Right cardiac atrium (tissue), 5 donors: Measurements from ENCODE around the gene EME2. TPM values are rescaled to one million over a fixed set of nuclear protein-coding genes. Genes with fewer than 3 reads are reported as not detected.

ENCODE experiments used
- ATAC-seq, 2 donors: fragments of 200-7000 bp; cut with Tn5 transposase; one replicate each; pipeline versions ENCODE4 v1.8.0 to v1.9.1; 2020; ENCODE audit warnings: moderate library complexity in 2 of 2, mild to moderate bottlenecking in 1 of 2
- DNase-seq, 3 donors: peaks; one replicate each; pipeline ENCODE4 v3.0.0-alpha.2; 2020
- H3K27ac ChIP-seq: one replicate; pipeline ENCODE4 v1.5.1; 2013; ENCODE audit warnings: mild to moderate bottlenecking, low read length, control low read depth, moderate library complexity
- H3K27me3 ChIP-seq: one replicate; pipeline ENCODE4 v1.6.1; 2013; ENCODE audit not compliant: control insufficient read depth, insufficient read depth
- H3K4me1 ChIP-seq: one replicate; pipeline ENCODE4 v1.6.1; 2013; ENCODE audit warnings: low read length; ENCODE audit not compliant: control insufficient read depth, insufficient read depth
- H3K4me3 ChIP-seq: one replicate; pipeline ENCODE4 v1.5.1; 2013; ENCODE audit warnings: low read length, control low read depth
- H3K9me3 ChIP-seq: one replicate; pipeline ENCODE4 v1.6.1; 2013; ENCODE audit warnings: low read length; ENCODE audit not compliant: control insufficient read depth
- WGBS: extraction: QIAGEN DNeasy Blood & Tissue Kit; methylation state at CpG from one replicate; pipeline ENCODE4 v1.1.7; 2013; 5-methylcytosine and 5-hydroxymethylcytosine counted together
- intact Hi-C, 4 donors: fragments of 100-400 bp; cut with DNase I; formaldehyde crosslinking; loops; one replicate each; pipeline versions ENCODE4 v1.11.0 to v1.14.0; 2022 to 2023
- polyA plus RNA-seq: library from polyadenylated mRNA; stranded (reverse); fragments of 200-250 nt; gene quantifications from one replicate; pipeline ENCODE4 v1.2.3, GENCODE V29; 2013
- total RNA-seq, 4 donors: library from RNA; stranded (reverse); fragmentation: NEBNext Ultra II Directional; extraction: Animal tissue kit (Norgen Biotek cat#: 25700); gene quantifications; one replicate each; pipeline ENCODE4 v1.2.1, GENCODE V29; 2021
- donor health status: healthy with polysubstance abuse.
- donor health status: DM: no; HTN: yes; CAD: no.
- donor health status: DM: no; HTN: no; CAD: no.
- donor health status: DM: no; HTN: yes; CAD: no; lungs with severe emphysema.
- donor health status: DM: yes; HTN: yes; CAD: no.

EME2 gene
- total and polyA plus RNA-seq, 5 donors = 6.3 to 11.3 (median 9.2) TPM

DNA sequence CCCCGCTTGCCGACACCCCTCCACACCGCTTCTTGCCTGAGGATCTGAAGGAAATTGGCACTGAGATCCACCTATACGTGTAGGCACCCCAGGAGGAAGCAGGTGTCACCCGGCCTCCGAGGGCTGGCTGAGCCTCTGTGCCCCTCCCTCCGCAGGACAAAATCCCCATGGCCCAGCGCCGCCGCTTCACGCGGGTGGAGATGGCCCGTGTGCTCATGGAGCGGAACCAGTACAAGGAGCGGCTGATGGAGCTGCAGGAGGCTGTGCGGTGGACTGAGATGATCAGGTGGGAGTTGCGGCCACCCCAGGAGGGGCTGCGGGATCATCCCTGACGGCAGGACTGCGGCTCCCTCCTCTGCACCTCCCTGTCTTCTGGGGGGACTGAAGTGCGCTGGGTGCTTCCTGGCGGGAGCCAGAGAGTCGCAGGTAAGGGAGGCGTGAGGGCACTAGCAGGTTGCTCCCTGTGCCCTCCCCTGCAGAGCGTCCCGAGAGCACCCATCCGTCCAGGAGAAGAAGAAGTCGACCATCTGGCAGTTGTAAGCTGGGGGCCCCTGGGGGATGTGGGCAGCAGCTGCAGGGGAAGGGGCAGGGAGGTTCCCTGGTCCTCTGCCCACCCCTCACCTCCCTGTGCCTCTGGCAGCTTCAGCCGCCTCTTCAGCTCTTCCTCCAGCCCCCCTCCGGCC lies 10.3 kb upstream of the EME2 start:
- Histone ChIP-seq H3K4me3 (no peak overlapping the region), H3K27ac (no peak overlapping the region), H3K9me3 (no peaks in the 10 kb centered on the region), H3K27me3 (no peaks in the 10 kb centered on the region), H3K4me1 (no peaks in the 10 kb centered on the region)
- DNase-seq (no peak), ATAC-seq (no peak)
- 87% methylated on average over 30 of the region's 30 CpGs for WGBS
- intact Hi-C loops = no loop called here

DNA sequence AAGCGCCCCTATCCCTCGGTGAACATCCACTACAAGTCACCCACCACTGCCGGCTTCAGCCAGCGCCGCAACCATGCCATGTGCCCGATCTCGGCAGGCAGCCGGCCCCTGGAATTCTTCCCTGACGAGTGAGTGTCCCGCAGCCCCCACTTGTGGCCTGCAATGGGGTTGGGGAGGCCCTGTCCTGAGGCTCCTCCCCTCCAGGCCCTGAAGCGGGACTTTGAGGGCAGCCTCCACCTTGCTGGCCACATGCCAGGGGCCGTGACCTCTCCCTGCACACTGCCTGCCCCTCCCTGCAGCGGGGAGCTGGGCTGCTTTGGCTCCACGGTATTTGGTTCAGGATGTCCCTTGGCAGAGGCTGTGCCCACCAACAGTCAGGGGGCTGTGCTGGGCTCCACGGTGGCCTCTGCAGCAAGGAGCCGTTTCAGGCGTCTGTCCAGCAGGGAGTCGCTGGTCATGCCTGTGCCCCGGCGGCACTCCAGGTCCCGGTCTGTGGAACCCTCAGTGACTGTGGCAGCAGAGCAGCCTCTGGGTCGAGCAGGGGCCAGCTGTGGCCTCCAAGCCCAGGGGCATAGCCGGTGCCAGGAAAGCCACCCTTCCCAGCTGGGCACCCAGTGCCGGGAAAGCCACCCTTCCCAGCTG lies 9.6 kb upstream of the EME2 start:
- H3K27me3 ChIP-seq = no peaks in the 10 kb centered on the region
- ATAC-seq (no peak), DNase-seq (peak in 1 of 3 donors; percentile 23)
- H3K27ac ChIP-seq = no peak overlapping the region
- intact Hi-C loops = no loop called here
- no peak overlapping the region for H3K4me3 ChIP-seq
- no peaks in the 10 kb centered on the region for H3K9me3 ChIP-seq
- H3K4me1 ChIP-seq = no peaks in the 10 kb centered on the region
- 82% methylated on average over 24 of the region's 24 CpGs for WGBS

DNA sequence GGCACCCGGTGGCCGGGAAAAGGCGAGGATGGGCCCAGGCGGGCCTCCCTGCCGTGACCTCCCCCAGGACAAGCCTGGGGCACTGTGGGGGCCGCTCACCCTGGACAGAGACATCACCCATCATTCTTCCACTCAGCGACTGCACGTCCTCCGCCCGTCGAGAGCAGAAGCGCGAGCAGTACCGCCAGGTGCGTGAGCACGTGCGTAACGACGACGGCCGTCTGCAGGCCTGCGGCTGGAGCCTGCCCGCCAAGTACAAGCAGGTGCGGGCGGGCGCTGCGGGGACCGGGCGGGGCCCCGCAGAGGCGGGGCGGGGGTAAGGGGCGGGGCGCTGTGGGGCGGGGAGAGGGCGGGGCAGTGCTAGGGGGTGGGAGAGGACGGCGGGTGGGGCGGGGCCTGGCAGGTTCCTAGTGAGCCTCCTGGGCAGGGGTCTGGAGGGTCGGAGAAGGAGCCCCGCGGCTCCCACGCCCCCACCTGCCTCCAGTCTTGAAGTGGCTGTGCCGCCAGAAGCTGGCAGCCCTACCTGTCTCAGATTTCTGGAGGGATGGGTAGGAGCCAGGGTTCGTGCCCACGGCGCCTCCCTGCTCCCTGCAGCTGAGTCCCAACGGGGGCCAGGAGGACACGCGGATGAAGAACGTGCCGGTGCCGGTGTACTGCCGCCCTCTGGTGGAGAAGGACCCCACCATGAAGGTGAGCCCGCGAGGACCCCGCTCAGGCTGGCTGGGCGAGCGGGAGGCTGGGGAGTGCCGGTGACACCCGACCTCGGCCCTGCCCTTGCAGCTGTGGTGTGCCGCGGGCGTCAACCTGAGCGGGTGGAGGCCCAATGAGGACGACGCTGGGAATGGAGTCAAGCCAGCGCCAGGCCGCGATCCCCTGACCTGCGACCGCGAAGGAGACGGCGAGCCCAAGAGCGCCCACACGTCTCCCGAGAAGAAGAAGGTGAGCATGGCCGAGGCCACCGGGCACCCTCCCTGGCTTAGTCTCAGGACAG lies 8.8 kb upstream of the EME2 start:
- Histone ChIP-seq H3K4me1 (no peaks in the 10 kb centered on the region), H3K9me3 (no peaks in the 10 kb centered on the region), H3K27ac (no peak overlapping the region), H3K4me3 (no peak overlapping the region), H3K27me3 (no peaks in the 10 kb centered on the region)
- intact Hi-C loops = no loop called here
- ATAC-seq = no peak
- peak in 2 of 3 donors; percentile 18 to 70 for DNase-seq
- 74% methylated on average over 81 of the region's 81 CpGs for WGBS

DNA sequence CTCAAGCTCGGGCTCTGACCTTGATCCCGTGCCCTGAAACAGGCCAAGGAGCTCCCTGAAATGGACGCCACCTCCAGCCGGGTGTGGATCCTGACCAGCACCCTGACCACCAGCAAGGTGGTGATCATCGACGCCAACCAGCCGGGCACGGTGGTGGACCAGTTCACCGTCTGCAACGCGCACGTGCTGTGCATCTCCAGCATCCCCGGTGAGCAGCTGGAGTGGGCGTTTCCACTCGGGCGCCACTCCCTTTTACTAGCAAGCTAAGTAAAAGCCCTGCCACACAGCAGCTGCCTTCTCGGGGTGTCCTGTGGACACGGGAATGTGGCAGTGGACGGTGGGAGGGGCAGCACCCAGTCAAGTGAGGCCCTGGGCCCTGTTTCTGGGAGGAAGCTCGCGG lies 7.6 kb upstream of the EME2 start:
- DNase-seq (no peak), ATAC-seq (no peak)
- intact Hi-C loops = no loop called here
- Histone ChIP-seq H3K4me1 (no peaks in the 10 kb centered on the region), H3K4me3 (no peak overlapping the region), H3K9me3 (no peaks in the 10 kb centered on the region), H3K27me3 (no peaks in the 10 kb centered on the region), H3K27ac (no peak overlapping the region)
- 93% methylated on average over 21 of the region's 21 CpGs for WGBS

DNA sequence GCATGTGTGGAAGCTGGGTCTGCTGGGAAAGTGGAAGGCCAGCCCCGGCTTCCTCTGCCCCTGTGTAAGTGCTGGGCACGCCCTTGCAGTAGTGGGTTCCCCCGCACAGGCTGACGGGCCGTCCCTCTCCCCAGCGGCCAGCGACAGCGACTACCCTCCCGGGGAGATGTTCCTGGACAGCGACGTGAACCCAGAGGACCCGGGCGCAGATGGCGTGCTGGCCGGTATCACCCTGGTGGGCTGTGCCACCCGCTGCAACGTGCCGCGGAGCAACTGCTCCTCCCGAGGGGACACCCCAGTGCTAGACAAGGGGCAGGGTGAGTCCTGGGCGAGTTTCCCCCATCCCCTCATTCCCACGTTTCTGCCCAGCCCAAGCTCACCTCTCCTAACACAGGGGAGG lies 6.8 kb upstream of the EME2 start:
- ATAC-seq (no peak), DNase-seq (no peak)
- 88% methylated on average over 22 of the region's 22 CpGs for WGBS
- H3K27ac ChIP-seq = no peak overlapping the region
- no peaks in the 10 kb centered on the region for H3K27me3 ChIP-seq
- intact Hi-C loops = no loop called here
- H3K9me3 ChIP-seq = no peaks in the 10 kb centered on the region
- H3K4me1 ChIP-seq = no peaks in the 10 kb centered on the region
- no peak overlapping the region for H3K4me3 ChIP-seq

GRCh38 chr16:1766231-1766630 lies 6.4 kb upstream of the EME2 start:
- H3K27me3 ChIP-seq = no peaks in the 10 kb centered on the region
- intact Hi-C loops = no loop called here
- no peaks in the 10 kb centered on the region for H3K4me1 ChIP-seq
- DNase-seq (no peak), ATAC-seq (no peak)
- H3K9me3 ChIP-seq = no peaks in the 10 kb centered on the region
- WGBS = 90% methylated on average over 19 of the region's 19 CpGs
- no peak overlapping the region for H3K27ac ChIP-seq
- H3K4me3 ChIP-seq = no peak overlapping the region

DNA sequence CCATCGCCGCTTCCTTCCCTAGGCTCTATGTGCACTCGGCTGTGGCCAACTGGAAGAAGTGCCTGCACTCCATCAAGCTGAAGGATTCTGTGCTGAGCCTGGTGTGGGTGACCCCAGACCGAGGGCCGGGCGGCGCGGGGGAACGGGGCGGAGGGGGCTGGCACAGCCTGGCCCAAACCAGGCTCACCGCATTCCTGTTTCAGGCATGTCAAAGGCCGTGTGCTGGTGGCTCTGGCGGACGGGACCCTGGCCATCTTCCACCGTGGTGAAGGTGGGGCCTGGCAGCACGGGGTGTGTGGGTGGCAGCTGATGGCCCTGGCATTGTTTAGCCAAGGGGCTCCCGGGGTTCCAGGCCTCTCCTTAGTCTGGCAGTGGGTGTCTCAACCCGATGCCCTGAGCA lies 5.9 kb upstream of the EME2 start:
- DNase-seq (no peak), ATAC-seq (no peak)
- no peak overlapping the region for H3K4me3 ChIP-seq
- no peaks in the 10 kb centered on the region for H3K4me1 ChIP-seq
- H3K27ac ChIP-seq = no peak overlapping the region
- H3K9me3 ChIP-seq = no peaks in the 10 kb centered on the region
- intact Hi-C loops = no loop called here
- H3K27me3 ChIP-seq = no peaks in the 10 kb centered on the region
- 90% methylated on average over 18 of the region's 18 CpGs for WGBS

GRCh38 chr16:1767116-1767994 lies 5.3 kb upstream of the EME2 start:
- no peak for DNase-seq
- no peak overlapping the region for H3K27ac ChIP-seq
- H3K9me3 ChIP-seq = no peaks in the 10 kb centered on the region
- no peak for ATAC-seq
- intact Hi-C loops = no loop called here
- 91% methylated on average over 42 of the region's 42 CpGs for WGBS
- no peak overlapping the region for H3K4me3 ChIP-seq
- H3K27me3 ChIP-seq = no peaks in the 10 kb centered on the region
- H3K4me1 ChIP-seq = no peaks in the 10 kb centered on the region

GRCh38 chr16:1768061-1768766 lies 4.4 kb upstream of the EME2 start:
- Histone ChIP-seq H3K4me3 (no peak overlapping the region), H3K4me1 (no peaks in the 10 kb centered on the region), H3K9me3 (no peaks in the 10 kb centered on the region), H3K27me3 (no peaks in the 10 kb centered on the region), H3K27ac (no peak overlapping the region)
- ATAC-seq = no peak
- WGBS = 83% methylated on average over 41 of the region's 41 CpGs
- DNase-seq = no peak
- intact Hi-C loops = no loop called here

DNA sequence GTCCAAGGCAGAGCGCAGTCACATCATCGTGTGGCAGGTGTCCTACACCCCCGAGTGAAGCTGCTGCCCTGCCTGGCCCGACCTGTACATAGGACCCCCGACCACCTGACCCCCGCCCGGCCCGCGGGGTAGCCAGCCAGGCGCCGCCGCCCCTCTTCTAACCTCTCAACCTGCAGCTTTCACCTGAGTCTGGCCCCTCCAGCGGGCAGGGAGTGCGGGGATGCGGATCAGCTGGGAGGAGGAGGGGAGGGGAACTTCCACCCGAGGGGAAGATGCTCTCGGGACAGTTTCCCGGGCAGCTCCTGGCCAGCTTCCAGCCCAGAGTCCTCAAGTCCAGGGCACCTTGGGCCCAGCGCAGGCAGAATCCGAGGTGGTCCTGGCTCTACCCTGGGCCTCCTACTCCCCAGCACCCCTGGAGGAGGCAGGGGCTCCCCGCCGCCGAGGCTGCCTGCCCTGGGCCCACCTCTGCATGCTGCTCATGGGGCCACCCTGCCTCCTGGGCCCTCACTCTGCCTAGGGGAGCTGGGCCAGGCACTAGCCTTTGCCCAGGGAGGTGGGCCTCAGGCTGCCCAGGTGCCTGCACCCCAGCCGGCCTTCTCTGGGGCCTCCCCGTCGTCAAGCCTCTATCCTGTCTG lies 3.7 kb upstream of the EME2 start:
- DNase-seq (peak in 1 of 3 donors; percentile 75), ATAC-seq (no peak)
- no peaks in the 10 kb centered on the region for H3K27me3 ChIP-seq
- 76% methylated on average over 26 of the region's 26 CpGs for WGBS
- no peak overlapping the region for H3K4me3 ChIP-seq
- H3K4me1 ChIP-seq = peaks cover under 1% of the 10 kb centered on the region
- no peaks in the 10 kb centered on the region for H3K9me3 ChIP-seq
- no peak overlapping the region for H3K27ac ChIP-seq
- intact Hi-C loops = no loop called here
